Body of pancreas (tissue), 4 donors: ENCODE measurements around the gene RNASE3. TPM values are rescaled to one million over a fixed set of nuclear protein-coding genes. Genes with fewer than 3 reads are reported as not detected.
A peak's percentile ranks its signal among the peaks of the same experiment; 100 is the strongest.
"Not testable (repeated sequence)": the region's sequence is repeated elsewhere in the genome, so short reads cannot be mapped to it uniquely, and the experiment has no call there.

Source experiments
- ATAC-seq: fragments of 150-250 bp; one replicate; pipeline ENCODE4 v1.9.1; 2016
- DNase-seq, 4 donors: peaks; one replicate each; pipeline ENCODE4 v3.0.0-alpha.2; 2019
- H3K27ac ChIP-seq, 4 donors: fragments of 200-600 bp; sonication (generic); 1 replicate in 3 of 4; 2 replicates in 1 of 4; pipeline versions ENCODE4 v1.5.1 to v1.6.1; 2016 to 2019; ENCODE audit warnings: mild to moderate bottlenecking in 1 of 4, mixed read lengths in 1 of 4, moderate library complexity in 1 of 4
- H3K27me3 ChIP-seq, 2 donors: fragments of 200-600 bp; sonication (generic); one replicate each; pipeline ENCODE4 v1.6.0; 2016; ENCODE audit warnings: mild to moderate bottlenecking in 1 of 2
- H3K36me3 ChIP-seq, 2 donors: fragments of 200-600 bp; sonication (generic); replicated peaks in 1 of 2; 2 replicates each; pipeline ENCODE4 v1.5.1; 2016; ENCODE audit warnings: low read depth in 2 of 2; ENCODE audit not compliant: insufficient read depth in 1 of 2
- H3K4me1 ChIP-seq: fragments of 200-600 bp; sonication (generic); one replicate; pipeline ENCODE4 v1.6.0; 2016
- H3K4me3 ChIP-seq, 2 donors: fragments of 200-600 bp; sonication (generic); 1 replicate in 1 of 2; 2 replicates in 1 of 2; pipeline ENCODE4 v1.5.1; 2016 to 2019
- H3K9me3 ChIP-seq, 3 donors: fragments of 200-600 bp; sonication (generic); 1 replicate in 2 of 3; 2 replicates in 1 of 3; pipeline ENCODE4 v1.5.1; 2016
- POLR2A ChIP-seq, 3 donors: fragments of 450-650 bp; IDR thresholded peaks; one replicate each; pipeline ENCODE4 v1.6.1; 2016; ENCODE audit warnings: antibody characterized with exemption in 3 of 3, mild to moderate bottlenecking in 2 of 3
- WGBS, 2 donors: methylation state at CpG; one replicate each; pipeline ENCODE4 v1.1.5; 2017; 5-methylcytosine and 5-hydroxymethylcytosine counted together
- intact Hi-C: fragments of 100-400 bp; cut with DNase I; formaldehyde crosslinking; loops from one replicate; pipeline ENCODE4 v1.15.1; 2023
- total RNA-seq, 2 donors: library from RNA; depleted of rRNA; stranded (reverse); fragments of >200 nt; gene quantifications; one replicate each; pipeline ENCODE4 v1.1.0, GENCODE V29; 2016
- TF ChIP-seq, protein P1 (sequence below), 7 experiments: fragments of 450-650 bp in 4 of 7; fragments of 200-600 bp in 3 of 7; sonication (generic) in 3 of 7; IDR thresholded peaks; one replicate each; pipeline ENCODE4 v1.5.1; 2016 to 2019; ENCODE audit warnings: antibody characterized with exemption in 7 of 7

The RNASE3 gene
- total RNA-seq: not detected

DNA sequence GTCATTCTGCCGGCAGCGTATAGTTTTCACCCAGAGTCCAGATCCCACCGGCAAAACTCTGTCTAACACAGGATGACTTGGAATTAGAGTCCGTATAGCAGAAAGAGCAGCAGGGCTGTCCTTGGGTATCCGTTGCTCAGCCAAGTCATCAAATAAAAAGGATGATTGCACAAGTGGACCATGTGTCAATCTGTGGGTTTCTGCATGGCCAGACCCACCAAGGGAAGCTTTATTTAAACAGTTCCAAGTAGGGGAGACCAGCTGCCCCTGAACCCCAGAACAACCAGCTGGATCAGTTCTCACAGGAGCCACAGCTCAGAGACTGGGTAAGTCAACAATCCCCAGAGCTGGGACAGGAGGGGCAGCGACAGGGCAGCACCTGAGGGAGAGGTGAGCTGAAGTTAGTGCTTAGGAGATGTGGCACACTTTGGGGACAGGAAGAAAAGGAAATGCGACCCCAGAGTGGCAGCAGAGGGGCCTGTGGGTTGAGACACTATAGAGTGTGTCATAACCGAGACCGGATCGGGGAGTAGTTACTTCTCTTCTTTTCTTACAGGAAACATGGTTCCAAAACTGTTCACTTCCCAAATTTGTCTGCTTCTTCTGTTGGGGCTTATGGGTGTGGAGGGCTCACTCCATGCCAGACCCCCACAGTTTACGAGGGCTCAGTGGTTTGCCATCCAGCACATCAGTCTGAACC, at the start of gene RNASE3:
Gene RNASE3, plus strand, starts transcription at position 260 of the 700 bp plus-strand sequence. Its CDS starts 302 bp downstream, at position 562.
- DNase-seq, H3K4me1 ChIP-seq, intact Hi-C loops, H3K4me3 ChIP-seq, H3K36me3 ChIP-seq, H3K27me3 ChIP-seq, ATAC-seq, H3K27ac ChIP-seq, H3K9me3 ChIP-seq: not testable (repeated sequence)
- WGBS, 2 donors: 45 to 54% methylated on average over 11 of the region's 11 CpGs

DNA sequence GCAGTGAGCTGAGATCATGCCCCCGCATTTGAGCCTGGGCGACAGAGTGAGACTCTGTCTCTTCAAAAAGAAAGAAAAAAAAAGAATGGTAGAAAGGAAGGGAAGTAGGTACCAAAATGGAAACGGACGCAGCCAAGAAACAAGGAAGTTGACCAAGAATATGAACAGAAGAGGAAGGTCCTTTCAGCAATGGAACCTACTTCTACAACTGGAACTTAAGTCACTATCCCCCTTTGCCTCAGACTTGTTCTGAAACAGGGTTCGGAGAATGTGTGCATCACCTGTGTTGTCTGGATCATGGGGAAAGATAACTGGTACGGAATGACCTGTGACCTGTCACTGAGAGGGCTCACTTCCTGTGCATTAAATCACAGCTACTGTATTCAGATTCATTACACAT, 44.6 kb upstream of the RNASE3 start:
- Histone ChIP-seq H3K27me3 (no peaks in the 10 kb centered on the region), H3K36me3 (no peaks in the 10 kb centered on the region), H3K4me3 (no peak overlapping the region), H3K9me3 (no peaks in the 10 kb centered on the region), H3K27ac (no peak overlapping the region), H3K4me1 (peaks cover 14% of the 10 kb centered on the region)
- no peak for TF ChIP-seq POLR2A (IDR thresholded peaks at IDR 0.05)
- TF ChIP-seq, protein P1, sequence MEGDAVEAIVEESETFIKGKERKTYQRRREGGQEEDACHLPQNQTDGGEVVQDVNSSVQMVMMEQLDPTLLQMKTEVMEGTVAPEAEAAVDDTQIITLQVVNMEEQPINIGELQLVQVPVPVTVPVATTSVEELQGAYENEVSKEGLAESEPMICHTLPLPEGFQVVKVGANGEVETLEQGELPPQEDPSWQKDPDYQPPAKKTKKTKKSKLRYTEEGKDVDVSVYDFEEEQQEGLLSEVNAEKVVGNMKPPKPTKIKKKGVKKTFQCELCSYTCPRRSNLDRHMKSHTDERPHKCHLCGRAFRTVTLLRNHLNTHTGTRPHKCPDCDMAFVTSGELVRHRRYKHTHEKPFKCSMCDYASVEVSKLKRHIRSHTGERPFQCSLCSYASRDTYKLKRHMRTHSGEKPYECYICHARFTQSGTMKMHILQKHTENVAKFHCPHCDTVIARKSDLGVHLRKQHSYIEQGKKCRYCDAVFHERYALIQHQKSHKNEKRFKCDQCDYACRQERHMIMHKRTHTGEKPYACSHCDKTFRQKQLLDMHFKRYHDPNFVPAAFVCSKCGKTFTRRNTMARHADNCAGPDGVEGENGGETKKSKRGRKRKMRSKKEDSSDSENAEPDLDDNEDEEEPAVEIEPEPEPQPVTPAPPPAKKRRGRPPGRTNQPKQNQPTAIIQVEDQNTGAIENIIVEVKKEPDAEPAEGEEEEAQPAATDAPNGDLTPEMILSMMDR (IDR thresholded peaks at IDR 0.05): no peak
- intact Hi-C loops: no loop called here
- no peak for ATAC-seq
- no peak for DNase-seq
- WGBS, 2 donors: 84 to 90% methylated on average over 6 of the region's 6 CpGs

DNA sequence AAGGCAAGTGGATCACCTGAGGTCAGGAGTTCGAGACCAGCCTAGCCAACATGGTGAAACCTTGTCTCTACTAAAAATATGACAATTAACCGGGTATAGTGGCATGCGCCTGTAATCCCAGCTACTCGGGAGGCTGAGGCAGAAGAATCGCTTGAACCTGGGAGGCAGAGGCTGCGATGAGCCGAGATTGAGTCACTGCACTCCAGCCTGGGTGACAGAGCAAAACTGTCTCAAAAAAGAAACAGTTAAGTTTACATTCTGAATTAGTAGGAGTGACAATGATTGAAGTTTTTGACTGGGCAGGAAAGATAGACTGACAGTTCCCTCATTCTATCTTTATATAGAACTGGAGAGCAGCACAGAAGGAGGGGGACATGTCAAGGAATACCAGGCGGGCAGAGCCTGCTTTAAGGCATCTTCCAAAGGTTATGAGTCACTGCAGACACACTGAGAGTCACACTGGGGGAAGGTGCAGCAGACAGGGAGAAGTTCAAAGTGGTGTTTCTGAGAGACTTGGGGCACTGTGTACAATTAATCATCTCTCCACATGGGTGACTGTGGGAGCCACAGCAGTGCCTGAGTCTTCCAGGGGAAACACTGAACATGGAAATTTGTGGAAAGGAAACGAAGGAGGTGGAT, 42.8 kb upstream of the RNASE3 start:
- 72 to 79% methylated on average over 9 of the region's 9 CpGs for WGBS, 2 donors
- TF ChIP-seq, protein P1 (IDR thresholded peaks at IDR 0.05): no peak
- TF ChIP-seq POLR2A (IDR thresholded peaks at IDR 0.05): no peak
- DNase-seq (peak in 2 of 4 donors; percentile 19 to 37), ATAC-seq (peak; percentile 12)
- H3K9me3 ChIP-seq: no peaks in the 10 kb centered on the region
- H3K27ac ChIP-seq: peak overlapping the region; percentile 5 to 60 (median 30)
- H3K36me3 ChIP-seq: no peaks in the 10 kb centered on the region
- peaks cover 14% of the 10 kb centered on the region for H3K4me1 ChIP-seq
- H3K4me3 ChIP-seq: no peak overlapping the region
- intact Hi-C loops: no loop called here
- H3K27me3 ChIP-seq: no peaks in the 10 kb centered on the region

DNA sequence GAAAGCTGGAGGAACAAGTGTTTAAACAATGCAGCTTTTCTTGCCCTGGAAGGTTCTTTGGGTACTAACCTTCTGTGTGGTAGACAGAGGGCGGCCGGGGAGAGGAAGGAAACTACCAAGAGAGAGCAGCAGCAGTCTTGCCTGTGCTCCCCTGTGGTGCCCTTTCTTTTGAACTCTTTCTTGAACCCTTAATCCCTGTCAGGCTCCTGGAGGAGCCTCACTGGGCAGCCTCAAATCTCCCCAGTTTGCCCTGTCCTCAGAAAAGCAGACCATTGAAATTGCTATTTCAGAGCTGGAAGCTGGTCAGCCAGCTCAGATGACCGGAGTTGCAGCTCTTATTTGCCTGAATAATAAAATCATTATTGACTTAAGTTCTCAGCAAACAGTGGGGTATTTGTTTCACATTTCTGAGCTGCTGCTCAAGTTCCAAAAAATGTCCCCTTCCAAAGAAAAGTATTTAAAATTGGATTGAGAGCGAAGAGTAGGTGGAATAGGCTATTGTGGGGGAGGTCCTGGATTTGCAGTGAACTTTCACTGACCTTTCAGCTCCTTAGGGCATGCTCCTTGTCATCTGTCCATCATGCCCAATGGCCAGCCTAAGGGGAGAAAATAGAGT, 42.1 kb upstream of the RNASE3 start:
- H3K4me1 ChIP-seq: peaks cover 14% of the 10 kb centered on the region
- intact Hi-C loops: no loop called here
- no peaks in the 10 kb centered on the region for H3K9me3 ChIP-seq
- ATAC-seq (peak; percentile 38), DNase-seq (peak in 2 of 4 donors; percentile 20 to 23)
- no peak overlapping the region for H3K4me3 ChIP-seq
- peak overlapping the region; percentile 5 to 60 (median 30) for H3K27ac ChIP-seq
- WGBS, 2 donors: 18 to 38% methylated on average over 4 of the region's 4 CpGs
- TF ChIP-seq, protein P1 (IDR thresholded peaks at IDR 0.05): no peak
- TF ChIP-seq POLR2A (IDR thresholded peaks at IDR 0.05): no peak
- no peaks in the 10 kb centered on the region for H3K27me3 ChIP-seq
- no peaks in the 10 kb centered on the region for H3K36me3 ChIP-seq

DNA sequence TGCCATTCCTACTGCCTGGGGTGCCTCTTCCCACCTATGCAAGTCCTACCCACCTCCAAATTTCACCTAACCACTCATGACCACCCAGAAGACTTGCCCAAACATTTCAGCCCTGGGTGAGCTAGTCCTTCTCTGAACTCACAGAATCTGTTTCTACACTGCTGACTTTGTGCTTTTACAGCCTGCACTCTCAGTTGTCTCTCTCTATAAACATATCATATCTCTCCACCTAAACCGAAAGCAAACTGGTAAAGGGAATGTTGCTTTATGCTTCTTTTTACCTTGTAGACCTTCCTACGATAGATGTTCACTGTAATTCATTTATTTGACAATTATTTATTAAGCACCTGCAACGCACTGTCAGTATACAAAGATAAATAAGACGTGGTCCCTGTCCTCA, 38.1 kb upstream of the RNASE3 start:
- H3K27ac ChIP-seq: no peak overlapping the region
- no peak overlapping the region for H3K4me3 ChIP-seq
- WGBS, 2 donors: 73 to 76% methylated on average over 4 of the region's 4 CpGs
- no peaks in the 10 kb centered on the region for H3K27me3 ChIP-seq
- peaks cover 25% of the 10 kb centered on the region for H3K4me1 ChIP-seq
- TF ChIP-seq, protein P1 (IDR thresholded peaks at IDR 0.05): no peak
- no peak for TF ChIP-seq POLR2A (IDR thresholded peaks at IDR 0.05)
- no peaks in the 10 kb centered on the region for H3K36me3 ChIP-seq
- DNase-seq: no peak
- intact Hi-C loops: loop anchor here (10.0 kb wide), 1 partner anchor 112 kb away; no protein-coding TSS in a partner anchor
- H3K9me3 ChIP-seq: no peaks in the 10 kb centered on the region
- no peak for ATAC-seq
